HG03442 (cell line): ENCODE results near the gene TBC1D14.
"Not testable (repeated sequence)": the region's sequence is repeated elsewhere in the genome, so short reads cannot be mapped to it uniquely, and the experiment has no call there.

ENCODE experiments used
- ATAC-seq: cut with Tn5 transposase; IDR thresholded peaks from one replicate; pipeline ENCODE4 v1.9.1; 2021; ENCODE audit warnings: mild to moderate bottlenecking, moderate library complexity; ENCODE audit not compliant: unreplicated experiment

TBC1D14 gene

DNA sequence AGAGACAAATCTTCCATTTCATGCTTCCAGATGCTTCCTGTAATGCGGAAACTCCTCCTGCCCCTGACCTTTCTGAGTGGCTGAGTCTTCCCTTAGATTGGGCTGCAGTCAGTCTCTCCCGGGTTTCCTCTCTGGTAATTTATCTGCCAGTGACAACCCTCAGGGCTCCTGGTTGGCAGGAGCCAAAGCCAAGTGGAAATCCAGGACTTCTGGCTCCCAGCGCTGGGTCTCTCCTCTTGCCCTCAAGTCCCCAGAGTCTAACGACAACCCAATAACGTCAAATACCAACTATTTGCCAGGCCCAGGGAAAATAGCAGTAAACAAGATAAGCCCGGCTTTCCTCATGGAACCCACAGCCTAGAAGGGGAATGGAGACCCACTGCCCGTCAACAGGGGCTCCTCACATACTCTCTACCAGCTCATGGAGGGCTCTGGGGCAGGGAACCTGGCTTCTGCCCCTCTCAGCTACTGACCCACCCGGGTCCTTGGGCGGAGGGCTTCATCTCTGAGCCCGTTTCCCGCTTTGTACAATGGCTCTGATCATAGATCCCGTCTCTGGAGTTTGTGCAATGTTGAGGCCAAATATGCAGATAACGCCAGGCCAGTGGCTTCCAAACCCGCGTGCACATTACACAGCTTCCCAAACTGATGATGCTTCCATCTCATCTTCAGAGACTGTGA is 1.1 kb upstream of the TBC1D14 start:
- no peak for ATAC-seq

DNA sequence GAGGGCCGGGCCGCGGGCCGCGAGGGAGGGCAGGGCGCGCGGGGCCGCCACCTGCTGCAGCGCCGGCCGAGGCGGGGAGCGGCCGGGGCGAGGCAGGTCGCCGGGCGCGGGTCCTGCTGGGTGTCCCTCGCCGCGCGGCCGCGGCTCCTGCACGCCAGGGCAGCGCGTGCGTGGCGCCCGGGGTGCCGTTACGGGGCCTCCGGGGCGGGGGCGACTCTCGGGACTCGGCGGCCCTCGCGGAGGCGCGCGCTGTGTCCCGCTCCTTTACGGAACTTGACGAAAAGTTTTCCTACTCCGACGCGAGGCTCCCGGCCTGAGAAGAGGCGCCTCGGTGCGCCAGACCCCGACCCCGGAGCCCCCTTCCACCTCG is 329 bp downstream of the TBC1D14 start:
- peak; percentile 24 for ATAC-seq

DNA sequence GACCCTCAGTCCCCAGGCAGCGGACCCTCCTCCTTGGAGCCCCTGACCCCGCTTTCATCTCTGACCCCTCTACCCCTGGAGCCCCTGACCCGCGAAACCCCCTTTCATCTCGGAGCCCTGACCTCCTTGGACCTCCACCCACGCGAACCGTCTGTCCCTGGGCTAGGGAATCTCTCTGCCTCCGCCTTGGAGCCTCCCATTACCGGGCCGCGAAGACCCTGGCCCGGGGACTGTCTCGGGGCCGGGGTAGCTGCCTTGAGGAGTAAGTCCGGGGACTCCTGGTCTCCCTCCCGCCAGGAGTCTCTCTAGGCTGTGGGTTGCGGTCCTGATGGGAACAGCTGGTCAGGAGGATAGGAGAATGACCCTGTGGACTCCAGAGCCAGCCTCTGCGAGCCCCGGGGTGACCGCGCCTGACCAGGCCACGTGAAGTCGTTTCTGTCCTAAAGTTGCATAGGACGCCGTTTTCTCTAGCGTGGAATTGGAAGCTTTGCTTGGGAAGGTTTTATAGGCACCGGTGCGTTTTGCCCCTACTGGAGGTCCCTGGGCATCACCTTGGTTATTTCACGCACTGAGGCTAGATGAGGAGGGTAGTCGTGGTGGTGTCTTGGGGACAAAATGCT is 824 bp downstream of the TBC1D14 start:
- ATAC-seq, result no peak

DNA sequence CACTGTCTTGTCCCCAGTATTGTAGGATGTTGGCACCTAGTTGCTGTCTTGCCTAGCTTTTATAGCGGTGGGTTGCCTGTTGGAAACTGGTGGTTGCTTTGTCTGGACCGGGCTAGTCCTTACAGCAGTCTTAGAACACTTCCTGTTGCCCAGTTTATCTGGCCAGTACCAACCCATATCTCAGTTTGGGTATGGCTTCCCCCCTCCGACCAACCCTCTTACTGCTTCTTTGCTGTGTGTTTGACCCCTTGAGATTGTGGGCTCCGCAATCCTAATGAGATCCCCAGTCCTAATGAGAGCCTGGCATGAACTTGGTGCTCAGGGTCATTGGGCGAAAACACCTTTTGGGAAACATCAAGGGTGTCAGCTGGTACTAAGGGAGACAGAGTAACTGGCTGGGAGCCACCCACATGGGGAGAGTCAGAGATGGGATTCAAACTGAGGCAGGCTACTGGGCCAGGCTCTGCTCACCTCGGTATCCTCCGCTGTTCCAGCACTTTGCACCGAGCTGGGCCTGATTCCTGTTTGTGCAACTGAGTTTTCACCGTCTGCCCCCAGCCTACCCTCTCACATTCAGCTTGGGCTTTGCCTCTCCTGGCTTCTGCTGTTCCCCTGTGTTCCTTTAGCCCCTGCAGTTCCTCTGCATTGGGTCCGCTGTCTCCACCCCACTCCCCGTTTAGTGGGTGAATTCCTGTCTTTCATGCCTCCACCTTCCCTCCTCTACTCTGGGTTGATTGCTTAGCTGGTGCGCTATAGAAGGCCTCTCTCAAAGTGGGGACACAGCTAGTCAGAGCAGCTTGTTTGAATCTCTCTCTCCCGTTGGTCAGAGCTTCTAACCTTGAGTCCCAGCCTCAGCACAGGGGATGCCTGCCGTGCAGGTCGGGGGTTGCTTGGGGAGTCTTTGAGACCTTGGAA is 1.6 kb downstream of the TBC1D14 start:
- no peak for ATAC-seq

DNA sequence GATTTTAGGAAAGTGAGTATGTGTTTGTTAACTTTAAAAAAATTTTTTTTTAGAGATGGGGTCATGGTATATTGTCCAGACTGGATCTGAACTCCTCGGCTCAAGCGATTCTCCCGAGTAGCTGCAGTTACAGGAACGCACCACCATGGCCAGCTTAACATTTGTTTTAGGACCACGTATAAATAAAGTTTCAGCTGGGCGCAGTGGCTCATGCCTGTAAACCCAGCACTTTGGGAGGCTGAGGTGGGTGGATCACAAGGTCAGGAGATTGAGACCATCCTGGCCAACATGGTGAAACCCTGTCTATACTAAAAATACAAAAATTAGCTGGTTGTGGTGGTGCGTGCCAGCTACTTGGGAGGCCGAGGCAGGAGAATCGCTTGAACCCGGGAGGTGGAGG is 2.3 kb downstream of the TBC1D14 start:
- ATAC-seq, result not testable (repeated sequence)

DNA sequence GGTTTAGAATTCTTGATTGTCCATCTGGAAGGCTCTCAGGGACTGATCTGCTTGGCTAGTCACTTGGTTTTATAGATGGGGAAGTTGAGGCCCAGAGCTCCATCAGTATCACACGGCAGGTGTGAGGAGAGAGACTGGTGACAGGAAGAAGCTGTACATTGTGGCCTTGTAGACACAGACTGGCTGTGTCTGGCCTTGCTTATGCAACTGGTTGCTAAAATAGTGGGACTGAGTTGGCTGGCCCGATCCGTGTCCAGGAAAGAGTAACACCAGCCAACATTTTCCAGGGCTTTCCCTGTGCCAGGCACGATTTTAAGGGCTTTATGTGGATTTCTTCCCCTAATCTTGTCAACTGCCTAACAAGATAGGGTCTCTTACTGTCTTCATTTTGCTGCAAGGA is 2.8 kb downstream of the TBC1D14 start:
- ATAC-seq, result no peak

DNA sequence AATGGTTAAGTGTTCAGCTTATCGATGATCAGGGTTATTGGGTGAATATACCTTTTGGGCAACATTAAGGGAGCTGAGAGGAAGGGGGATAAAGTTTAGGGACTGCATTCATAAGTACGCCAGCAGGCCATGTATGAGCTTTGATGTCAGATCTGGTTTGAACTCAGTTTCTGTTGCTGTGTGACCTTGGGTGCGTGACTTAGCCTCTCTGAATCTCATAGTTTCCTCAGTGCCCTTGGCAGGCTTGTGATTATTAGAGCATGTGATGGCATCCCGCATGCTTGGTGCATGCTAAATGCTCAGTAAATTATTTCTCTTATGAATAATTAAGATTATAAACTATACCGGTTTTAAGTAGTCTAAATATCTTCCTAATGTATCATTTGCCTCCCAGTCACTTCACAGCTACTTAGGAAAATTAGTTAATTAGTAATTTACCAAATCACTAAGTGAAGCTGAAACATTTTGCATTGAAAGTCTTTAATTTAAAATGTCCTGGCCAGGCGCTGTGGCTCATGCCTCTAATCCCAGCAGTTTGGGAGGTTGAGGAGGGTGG is 3.8 kb downstream of the TBC1D14 start:
- no peak for ATAC-seq

DNA sequence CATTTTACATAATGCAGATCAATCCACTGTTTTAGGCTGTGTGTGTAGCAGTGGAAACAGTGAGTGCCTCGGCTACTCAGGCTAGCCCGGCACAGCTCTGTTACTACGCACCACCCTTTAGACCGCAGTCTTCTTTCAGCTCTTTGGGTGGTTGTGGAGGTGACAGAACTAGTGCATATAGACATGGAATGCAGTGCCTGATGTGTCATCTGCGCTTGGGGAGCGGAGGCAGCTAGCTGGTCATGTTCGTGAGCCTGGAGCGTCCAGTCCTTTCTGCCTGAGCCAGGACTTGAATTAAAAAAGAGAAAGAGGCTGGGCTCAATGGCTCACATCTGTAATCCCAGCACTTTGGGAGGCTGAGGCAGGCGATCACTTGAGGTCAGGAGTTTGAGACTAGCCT is 4.8 kb downstream of the TBC1D14 start:
- no peak for ATAC-seq

DNA sequence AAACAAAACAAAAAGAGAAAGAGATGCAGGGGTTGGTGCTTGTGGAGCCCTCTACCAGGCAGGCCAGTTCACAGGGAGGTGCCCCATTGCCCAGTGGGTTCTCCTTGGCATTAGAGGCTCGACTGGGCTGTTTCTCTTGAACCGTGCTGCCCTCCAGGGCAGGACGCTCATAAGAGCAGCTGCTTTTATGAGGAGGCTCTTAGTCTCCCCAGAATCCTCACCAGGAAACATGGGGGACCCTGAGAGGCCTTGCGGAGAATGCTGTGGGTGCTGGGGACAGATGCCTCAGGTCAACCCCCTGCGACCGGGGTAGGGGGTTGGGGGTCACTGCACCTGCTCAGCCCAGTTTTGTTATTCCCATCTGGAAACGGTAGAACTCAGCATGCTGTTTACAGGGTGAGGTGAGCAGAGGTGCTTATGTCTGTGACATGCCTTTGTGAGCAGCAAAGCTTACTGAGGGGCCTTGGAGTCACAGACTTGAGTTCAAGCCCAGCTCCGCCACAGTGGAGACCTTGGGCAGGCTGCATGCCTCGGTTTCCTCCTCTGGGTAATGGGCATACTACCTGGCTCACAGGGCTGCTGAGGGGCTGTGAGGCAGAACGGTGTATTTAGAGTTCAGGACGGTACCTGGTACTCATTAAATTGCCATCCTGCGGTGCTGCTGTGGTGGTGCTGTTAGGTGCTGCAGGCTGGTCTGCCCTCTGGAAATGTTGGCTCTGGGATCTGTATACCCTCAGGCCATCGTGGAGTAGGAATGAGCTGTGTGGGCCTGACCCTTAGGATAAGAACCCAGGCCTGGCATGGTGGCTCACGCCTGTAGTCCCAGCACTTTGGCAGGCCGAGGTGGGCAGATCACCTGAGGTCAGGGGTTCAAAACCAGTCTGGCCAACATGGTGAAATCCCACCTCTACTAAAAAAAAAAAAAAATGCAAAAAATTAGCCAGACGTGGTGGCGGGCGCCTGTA is 5.7 kb downstream of the TBC1D14 start:
- ATAC-seq, result no peak

DNA sequence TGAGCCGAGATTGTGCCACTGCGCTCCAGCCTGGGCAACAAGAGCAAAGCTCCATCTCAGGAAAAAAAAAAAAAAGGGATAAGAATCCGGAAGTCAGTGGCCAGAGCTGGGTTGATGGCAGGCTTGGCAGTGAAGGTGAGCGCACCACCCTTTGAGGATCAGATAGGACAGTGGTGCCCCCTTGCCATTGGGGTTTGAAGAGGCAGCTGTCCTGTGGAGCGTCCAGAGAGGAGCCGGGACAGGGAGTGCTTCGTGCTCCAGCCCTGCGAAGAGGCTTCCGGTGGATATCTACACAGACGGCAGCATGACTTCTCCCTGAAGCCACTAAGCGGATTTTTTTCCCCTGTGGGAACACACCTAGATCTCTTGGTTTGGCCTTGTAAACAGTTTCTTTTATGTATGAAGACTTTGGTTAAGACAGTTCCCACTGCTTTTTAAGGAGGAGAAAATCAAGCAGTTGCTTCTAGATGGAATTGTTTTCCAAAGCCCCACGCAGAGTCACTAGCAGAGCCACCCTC is 6.5 kb downstream of the TBC1D14 start:
- ATAC-seq, result no peak

DNA sequence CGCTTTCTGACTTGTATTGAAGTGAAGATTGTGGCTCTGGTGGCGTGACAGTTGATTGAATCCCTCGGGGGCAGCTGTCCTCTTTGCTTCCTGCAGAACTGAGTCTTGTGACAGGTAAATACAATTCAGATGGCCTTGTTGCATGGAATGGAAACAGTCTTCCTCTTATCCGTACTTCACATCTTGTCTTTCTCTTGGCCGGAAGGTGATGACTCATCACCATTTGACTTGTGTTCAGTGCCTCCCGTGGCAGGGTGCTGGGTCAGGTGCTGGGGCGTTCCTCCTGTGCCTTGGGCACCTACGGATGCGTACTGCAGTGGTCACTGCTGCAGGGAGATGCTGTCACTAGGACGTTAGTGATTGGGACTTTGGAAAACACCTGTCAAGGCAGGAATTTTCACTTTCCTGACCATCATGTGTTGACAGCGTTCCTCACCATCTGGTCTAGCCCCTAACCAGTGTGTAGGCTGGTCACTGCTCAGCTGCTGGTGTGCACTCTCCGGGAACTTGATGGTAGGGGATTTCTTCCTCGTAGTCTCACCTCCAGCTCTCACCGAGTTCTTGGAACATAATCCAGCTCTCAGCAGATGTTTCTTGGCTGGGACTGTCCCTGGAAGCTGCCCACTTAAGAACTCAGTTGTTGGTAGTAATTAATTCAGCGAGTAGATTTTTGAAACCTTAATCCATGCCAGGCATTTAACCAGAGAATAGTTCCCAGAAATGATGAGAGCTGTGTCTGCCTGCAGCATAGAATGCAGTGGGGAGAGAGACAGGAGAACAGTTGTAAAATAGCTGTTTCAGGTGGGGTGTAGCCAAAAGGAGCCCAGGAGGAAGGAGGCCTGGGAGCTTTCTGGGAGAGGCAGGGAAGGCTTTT is 7.2 kb downstream of the TBC1D14 start:
- no peak for ATAC-seq

DNA sequence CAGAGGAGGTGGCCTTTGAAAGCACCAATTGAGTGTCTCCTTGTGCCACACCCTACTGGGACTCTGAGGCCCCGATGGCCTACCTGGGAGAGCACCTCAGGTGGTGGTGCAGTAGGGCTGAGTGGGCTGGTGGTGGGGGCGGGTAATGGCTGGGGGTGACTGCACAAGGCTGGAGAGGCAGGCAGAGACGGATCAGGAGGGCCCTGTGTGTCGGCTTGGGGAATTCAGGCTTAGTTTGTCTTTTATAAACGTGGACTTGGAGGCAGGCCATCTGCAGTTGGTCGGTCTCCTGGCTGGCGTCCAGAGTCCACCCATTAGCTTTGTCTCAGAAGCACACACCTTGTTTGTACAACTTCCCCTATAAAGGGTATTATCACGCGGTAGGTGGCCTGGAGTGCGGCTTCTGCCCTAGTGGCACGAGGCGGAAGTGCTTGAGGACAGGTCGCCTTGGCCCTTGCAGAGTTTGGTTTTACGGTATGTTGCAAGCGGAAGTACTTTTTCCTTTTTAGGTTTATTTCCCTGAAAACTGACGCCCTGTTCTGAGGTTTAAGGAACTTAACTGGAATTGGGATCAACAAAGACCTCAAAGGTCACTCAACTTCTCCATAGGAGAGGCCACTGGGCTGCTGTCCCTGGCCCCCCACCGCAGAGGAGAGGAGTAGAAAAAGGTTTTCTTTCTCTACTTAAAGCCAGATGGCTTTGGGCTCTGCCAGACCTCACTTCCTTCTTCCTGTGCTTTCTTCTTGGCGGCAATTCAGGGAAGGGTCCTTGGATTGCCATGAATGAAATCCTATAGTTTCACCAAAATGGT is 8.0 kb downstream of the TBC1D14 start:
- peak; percentile 45 for ATAC-seq

DNA sequence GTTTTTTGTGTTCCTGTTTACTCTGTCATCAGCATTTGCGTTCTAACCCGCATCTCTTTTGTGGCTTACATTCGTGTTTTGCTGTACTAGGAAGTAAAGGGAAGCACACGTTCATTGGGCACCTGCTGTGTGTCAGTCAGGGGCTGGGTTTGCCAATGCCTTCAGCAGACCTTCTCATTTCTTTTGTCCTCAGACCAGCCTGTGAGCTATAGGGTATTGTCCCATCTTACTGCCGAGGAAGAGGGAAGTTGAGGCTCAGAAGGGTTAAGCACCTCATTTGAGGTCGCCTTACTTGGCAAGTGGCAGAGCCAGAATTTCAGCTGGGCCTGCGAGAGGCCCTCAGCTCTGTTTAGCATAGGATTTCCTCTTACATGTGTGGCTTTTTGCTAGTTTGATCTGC is 8.7 kb downstream of the TBC1D14 start:
- ATAC-seq, result no peak

DNA sequence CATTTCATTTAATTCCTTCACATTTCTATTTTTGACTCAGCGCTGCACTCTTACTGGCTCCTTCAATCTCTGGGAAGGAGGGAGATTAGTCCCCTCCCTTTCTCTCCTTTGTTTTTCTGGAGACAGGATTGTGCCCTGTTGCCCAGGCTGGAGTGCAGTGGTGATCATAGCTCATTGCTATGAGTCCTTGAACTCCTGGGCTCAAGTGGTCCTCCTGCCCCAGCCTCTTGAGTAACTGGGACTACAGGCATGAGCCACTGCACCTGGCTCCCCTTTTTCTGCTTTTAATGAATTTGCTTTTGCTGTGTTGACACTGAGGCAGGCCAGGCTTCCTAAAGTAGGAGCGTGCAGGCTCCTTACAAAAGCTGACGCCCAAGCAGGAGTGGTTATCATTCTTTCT is 10.5 kb downstream of the TBC1D14 start:
- no peak for ATAC-seq

DNA sequence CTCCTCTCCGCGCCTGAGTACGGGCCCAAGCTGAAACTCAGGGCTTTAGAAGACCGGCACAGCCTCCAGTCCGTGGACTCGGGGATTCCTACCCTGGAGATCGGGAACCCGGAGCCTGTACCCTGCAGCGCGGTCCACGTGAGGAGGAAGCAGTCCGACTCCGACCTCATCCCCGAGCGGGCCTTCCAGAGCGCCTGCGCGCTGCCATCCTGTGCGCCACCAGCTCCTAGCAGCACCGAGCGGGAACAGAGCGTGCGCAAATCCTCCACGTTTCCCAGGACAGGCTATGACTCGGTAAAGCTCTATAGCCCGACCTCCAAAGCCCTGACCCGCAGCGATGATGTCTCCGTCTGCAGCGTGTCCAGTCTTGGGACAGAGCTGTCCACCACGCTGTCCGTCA is 13.9 kb downstream of the TBC1D14 start:
- no peak for ATAC-seq

DNA sequence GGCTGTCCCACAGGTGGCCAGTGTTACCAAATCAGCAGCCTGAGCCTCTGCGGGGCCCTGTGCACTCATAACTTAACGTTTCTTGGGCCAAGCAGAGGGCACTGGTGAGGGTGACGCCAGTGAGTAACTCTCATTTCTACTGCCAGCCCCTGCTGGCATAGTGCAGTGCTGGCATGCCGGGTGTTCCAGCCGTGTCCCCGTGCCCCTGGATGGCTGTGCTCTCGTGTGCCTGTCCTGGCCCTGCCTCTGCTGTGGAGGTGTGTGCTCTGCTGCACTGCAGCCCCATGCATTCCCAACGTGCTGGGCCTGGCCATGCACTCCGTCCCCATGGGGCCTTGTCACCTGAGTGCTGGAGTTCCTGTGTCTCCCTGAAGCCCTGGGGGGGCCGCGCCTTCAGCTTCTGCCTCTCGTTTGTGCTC is 14.7 kb downstream of the TBC1D14 start:
- no peak for ATAC-seq

DNA sequence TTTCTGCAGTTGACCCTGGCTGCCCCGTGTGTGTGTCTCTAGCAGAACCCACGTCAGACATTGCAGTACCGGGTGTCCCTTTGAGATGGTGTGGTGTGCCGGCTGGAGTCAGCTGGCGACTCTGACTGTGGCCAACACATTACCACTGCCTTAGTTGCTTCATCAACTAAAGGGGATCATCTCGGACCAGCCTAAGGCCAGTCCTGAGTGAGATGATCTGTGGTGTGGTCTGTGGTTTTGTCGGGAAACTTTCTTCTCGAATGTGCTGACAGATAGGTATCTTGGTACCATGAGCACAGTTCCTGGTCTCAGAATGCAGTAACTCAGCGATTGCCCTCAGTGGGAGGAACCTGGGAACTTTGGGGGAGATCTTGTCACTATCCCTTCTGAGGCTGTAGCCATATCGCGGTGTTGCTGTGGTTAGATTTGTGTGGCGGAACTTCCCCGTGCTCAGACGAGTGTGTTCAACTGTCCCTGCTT is 15.8 kb downstream of the TBC1D14 start:
- no peak for ATAC-seq

DNA sequence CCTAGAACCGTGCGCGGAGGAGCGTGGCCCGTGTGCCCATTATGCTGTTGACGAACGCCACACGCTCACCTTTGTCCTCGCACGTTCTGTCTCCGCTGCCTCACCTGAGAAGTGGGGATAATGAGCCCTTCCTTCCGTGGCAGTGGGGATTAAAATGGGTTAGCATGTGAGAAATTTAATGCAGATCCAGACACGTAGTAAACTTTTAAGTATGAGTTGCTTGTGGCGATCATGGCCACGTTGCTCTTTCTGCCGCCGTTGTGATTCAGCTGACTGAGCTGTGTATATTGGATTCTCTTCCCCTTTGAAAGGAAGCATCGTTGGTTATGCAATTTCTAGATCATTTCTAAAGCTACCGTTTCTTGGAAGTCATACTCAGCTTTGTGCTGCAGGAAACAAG is 16.5 kb downstream of the TBC1D14 start:
- ATAC-seq, result no peak
